SK-N-MC (cell line): Measurements from ENCODE around the gene PAQR8.

ENCODE experiments used
- DNase-seq: peaks from one replicate; pipeline ENCODE4 v3.0.0-alpha.2; 2011; ENCODE audit warnings: low read depth, low spot score
- H3K27ac ChIP-seq: fragments of 200-600 bp; sonication (generic); 2 replicates; pipeline ENCODE4 v1.5.1; 2016; ENCODE audit warnings: mixed run types
- H3K36me3 ChIP-seq: fragments of 200-600 bp; sonication (generic); 2 replicates; pipeline ENCODE4 v1.6.1; 2017; ENCODE audit warnings: antibody characterized with exemption, low read length, mixed read lengths; ENCODE audit not compliant: insufficient read depth
- H3K4me3 ChIP-seq: fragments of 200-600 bp; sonication (generic); 2 replicates; pipeline ENCODE4 v1.5.1; 2016
- H3K9ac ChIP-seq: fragments of 200-600 bp; sonication (generic); 2 replicates; pipeline ENCODE4 v1.8.0; 2017; ENCODE audit warnings: mixed run types, mixed read lengths; ENCODE audit not compliant: insufficient read length
- H3K9me3 ChIP-seq: fragments of 200-600 bp; sonication (generic); 2 replicates; pipeline ENCODE4 v1.6.1; 2017; ENCODE audit warnings: low read depth, mild to moderate bottlenecking, antibody characterized with exemption, low read length, moderate library complexity, mixed read lengths
- EZH2 ChIP-seq: fragments of 200-600 bp; sonication (generic); IDR thresholded peaks from one replicate; pipeline ENCODE4 v1.6.1; 2017; ENCODE audit warnings: antibody characterized with exemption
- FOXP2 ChIP-seq: optimal IDR thresholded peaks from 2 replicates; pipeline ENCODE3; 2011; ENCODE audit warnings: mild to moderate bottlenecking, moderate library complexity; ENCODE audit not compliant: insufficient read depth; ENCODE audit errors: extremely low read length, control extremely low read depth
- POLR2AphosphoS5 ChIP-seq: IDR thresholded peaks from 2 replicates; pipeline ENCODE4 v1.6.1; 2012; ENCODE audit warnings: mild to moderate bottlenecking, low read depth, low read length, borderline replicate concordance

Gene PAQR8

DNA sequence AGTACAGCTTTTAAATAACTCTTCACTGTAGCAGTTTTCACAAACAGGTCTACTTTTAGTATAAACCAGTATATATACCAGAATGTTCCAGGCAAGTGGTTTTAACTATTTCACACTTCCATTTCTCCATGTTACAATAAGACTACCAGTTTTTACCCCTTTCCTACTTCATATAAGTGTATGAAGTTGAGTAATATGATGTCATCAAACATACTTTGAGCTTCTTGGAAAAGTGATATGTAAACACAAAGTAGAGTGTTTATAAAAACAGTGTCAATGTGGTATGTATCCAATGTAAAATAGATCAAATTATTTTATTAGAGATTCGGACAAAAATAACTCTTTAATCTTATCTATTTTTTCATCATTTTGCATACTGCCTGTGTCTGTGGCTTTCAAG lies 2.5 kb upstream of the PAQR8 start:
- Histone ChIP-seq H3K36me3 (no peaks in the 10 kb centered on the region), H3K4me3 (no peak overlapping the region), H3K9ac (no peak overlapping the region), H3K27ac (no peak overlapping the region), H3K9me3 (no peaks in the 10 kb centered on the region)
- TF ChIP-seq FOXP2: no peak
- no peak for DNase-seq

DNA sequence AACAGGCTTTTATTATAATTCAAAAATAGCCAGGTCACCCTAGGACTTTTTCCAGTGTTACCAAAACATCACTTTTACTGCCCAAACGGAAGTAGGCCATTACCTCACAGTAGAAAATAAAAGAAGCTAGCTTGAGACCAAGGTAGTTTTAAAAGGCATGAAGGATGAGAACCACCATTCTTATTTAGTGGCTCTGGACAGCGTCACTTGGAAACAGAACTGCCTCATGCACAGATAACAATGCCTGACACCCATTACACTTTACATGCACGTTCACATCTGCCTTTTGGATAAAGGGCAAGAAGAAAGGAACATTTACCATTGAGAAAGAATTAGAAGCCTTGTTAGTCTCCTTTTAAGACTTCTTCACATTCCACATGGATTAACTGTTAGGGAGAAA lies 1.9 kb upstream of the PAQR8 start:
- Histone ChIP-seq H3K4me3 (no peak overlapping the region), H3K9ac (no peak overlapping the region), H3K36me3 (no peaks in the 10 kb centered on the region), H3K27ac (no peak overlapping the region), H3K9me3 (no peaks in the 10 kb centered on the region)
- TF ChIP-seq FOXP2 (no peak), POLR2AphosphoS5 (no peak), EZH2 (no peak)
- no peak for DNase-seq

DNA sequence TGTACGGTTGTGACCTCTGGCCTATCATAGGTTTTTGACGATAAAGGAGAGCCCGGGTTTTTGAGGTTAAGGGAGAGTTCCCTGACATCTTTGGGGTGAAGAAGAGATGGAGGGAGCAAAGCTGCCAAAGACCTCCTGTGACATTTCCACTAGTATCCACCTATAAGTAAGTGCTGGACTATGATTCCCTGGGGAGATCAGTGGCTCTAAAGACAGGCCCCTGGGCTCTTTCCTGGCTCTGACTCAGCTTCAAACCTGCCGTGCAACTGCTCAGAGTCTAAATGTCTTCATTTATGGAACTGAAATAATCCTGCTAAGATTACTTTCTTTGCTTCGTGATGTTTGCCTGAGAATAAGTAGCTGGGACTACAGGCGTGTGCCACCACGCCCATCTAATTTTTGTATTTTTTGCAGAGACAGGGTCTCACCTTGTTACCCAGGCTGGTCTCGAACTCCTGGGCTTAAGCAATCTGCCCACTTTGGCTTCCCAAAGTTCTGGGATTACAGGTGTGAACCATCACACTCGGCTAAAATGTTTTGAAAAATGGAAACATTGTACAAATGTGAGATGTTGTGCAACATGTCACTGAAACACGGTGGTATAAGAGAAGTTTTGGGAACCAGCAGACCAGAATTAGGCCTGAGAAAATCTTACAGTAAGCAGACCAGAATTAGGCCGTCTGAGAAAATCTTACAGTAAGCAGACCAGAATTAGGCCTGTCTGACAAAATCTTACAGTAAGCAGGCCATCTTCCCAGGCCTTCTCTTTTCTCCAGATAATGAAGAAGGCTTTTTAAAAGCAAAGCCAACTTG lies 1.1 kb upstream of the PAQR8 start:
- Histone ChIP-seq H3K9ac (peak overlapping the region; percentile 52), H3K4me3 (no peak overlapping the region; the same call in 1 of the 2 replicates), H3K36me3 (no peaks in the 10 kb centered on the region), H3K27ac (no peak overlapping the region), H3K9me3 (no peaks in the 10 kb centered on the region)
- no peak for DNase-seq
- TF ChIP-seq EZH2 (no peak), POLR2AphosphoS5 (no peak), FOXP2 (no peak)

DNA sequence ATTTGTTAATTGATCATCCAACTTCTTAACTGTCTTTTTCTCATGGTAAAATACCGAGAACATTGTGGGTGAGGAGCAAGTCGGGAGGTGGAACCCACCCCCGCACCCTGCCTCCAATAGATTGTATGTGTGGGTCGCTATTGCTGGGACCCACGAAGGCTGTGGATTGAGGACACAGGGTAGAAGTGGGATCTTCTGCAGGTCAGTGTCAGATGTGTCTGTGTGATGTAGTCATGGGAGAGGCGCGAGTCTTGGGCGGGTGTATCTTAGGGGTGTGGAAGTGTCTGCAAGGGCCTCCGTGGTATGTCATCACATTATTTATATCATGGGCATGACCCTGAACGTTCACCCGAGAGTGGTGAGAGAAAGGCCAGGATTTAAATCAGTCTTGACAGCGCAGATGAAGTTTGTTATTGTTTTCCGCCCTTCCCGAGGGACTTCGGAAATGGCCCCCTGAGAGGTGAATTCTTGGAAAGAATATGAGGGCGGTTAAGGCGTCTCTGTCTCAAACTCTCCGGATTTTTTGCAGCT lies 472 bp upstream of the PAQR8 start:
- DNase-seq: no peak
- H3K4me3 ChIP-seq: peak overlapping the region; percentile 92
- H3K36me3 ChIP-seq: no peaks in the 10 kb centered on the region
- no peaks in the 10 kb centered on the region for H3K9me3 ChIP-seq
- no peak; the same call in 1 of the 2 replicates for TF ChIP-seq POLR2AphosphoS5
- TF ChIP-seq FOXP2: no peak
- no peak for TF ChIP-seq EZH2
- no peak overlapping the region for H3K27ac ChIP-seq
- H3K9ac ChIP-seq: peak overlapping the region; percentile 52

DNA sequence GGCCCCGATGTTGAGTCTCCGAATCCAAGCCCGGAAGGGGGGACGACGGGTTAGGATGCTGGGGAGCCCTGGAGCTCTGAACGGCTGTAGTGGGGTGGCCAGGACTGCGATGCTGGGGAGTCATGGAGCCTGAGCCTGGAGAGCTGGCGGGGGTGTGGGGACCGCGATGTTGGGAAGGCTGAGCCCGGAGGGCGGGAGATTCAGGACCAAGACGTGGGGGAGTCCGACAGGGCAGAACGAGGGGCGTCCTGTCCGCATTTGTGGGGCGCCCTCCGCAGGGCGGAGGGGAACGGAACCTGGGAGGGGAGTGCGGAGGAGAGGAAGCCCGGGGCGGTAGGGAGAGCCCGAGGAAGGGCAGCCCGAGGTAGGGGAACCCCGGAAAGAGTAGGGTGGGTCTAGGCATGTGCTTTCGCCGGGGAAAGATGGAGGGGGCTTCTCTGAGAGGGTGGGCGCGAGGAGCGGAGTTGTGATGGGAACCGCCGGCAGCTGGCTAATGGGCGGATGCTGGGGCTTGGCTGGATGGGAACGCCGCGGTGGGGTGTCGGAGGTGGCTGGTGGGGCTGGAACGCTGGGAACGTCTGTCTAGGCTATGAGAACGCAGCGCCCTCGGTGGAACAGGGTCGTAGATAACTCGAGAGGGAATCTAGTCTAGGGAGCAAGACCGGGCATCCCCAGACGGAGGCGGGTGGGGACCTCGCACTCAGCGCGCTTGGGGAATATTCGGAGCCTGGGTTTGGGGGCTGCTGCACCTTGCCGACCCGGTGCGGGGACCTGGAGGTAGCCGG lies 684 bp downstream of the PAQR8 start:
- Histone ChIP-seq H3K9ac (peak overlapping the region; percentile 71), H3K27ac (no peak overlapping the region), H3K36me3 (no peaks in the 10 kb centered on the region), H3K9me3 (no peaks in the 10 kb centered on the region), H3K4me3 (peak overlapping the region; percentile 92)
- no peak for TF ChIP-seq EZH2
- no peak for TF ChIP-seq FOXP2
- TF ChIP-seq POLR2AphosphoS5: no peak
- no peak for DNase-seq

DNA sequence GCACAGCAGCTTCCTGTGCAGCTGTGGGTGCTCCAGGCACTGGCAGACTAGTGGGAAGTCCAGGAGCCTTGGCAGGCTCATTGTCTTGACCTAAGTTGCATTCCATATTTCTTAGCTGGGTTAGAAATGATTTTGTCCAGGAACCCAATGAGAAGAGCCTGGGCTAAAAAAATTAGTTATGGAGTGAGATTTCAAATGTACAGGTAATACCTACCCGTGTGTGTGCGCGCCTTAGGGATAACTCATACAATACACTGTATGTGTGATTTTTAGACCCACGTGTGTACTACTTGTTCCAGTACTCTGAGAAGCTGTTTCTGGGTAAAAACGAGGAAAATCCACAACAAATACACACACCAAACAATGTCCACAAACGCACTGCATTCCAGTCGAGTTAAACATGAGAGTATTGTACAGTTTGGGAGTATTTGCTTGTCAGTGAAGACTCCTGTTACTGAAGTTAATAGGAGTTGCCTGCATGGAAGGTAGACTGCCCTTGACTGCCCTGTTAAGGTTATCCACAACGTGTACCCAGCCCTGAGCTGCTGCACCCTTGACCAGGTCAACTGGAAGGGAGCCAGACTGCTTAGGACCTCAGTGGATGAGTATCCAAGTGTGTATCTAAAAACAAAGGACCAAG lies 1.4 kb downstream of the PAQR8 start:
- H3K4me3 ChIP-seq: peak overlapping the region; percentile 92
- TF ChIP-seq FOXP2 (no peak), EZH2 (no peak), POLR2AphosphoS5 (no peak)
- H3K36me3 ChIP-seq: no peaks in the 10 kb centered on the region
- H3K9me3 ChIP-seq: no peaks in the 10 kb centered on the region
- H3K27ac ChIP-seq: no peak overlapping the region
- H3K9ac ChIP-seq: no peak overlapping the region
- no peak for DNase-seq

DNA sequence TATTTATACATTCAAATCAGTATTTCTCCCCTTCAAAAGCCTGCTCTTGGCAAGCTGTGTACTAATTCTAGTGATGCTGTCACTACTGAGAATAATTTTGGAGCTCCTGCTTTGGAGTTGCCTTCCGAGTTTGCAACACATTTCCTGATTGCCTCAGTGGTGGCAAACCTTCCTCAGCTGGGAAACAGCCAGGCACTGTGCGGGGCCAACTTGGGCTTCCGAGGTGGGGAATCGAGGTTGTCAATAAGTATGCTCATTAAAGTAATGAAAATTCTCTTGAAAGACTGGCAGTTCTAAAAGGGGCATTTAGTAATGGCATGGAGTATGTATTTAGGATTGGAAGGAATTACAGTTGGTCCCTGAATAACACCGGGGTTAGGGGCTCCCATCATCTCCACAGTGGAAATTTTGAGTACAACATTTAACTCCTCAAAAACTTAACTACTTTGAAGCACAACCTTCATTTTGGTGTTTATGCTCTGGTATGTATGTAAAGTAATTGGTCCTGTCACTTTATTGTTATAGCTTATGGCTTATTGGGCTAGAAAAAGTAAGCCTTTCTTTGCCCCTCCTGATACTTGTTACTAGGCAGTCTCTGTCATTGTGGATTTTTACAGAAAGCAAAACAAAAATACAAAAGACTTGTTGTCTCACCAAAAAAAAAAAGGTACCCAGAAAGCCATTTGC lies 2.7 kb downstream of the PAQR8 start:
- Histone ChIP-seq H3K9ac (no peak overlapping the region), H3K36me3 (no peaks in the 10 kb centered on the region), H3K27ac (no peak overlapping the region), H3K9me3 (no peaks in the 10 kb centered on the region), H3K4me3 (no peak overlapping the region)
- TF ChIP-seq POLR2AphosphoS5 (no peak), EZH2 (no peak), FOXP2 (no peak)
- no peak for DNase-seq

DNA sequence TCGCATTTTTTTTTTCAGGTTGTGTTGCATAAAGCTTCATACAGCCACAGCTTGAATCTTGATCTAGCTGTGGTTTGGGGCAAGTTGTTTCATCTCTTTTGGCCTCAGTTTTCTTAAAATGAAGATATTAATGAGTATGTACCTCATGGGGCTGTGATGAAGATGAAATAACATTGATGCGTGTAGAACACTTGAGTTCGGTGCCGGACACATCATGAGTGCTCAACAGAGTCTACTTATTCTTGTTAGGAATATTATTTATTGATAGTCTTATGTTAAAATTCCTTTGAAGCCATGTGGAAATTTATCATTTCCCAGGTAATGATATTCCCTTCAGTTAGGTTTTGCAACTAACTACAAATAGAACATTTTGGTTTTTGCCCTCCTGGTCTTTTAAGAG lies 3.4 kb downstream of the PAQR8 start:
- DNase-seq: no peak
- no peak overlapping the region for H3K4me3 ChIP-seq
- no peaks in the 10 kb centered on the region for H3K36me3 ChIP-seq
- H3K9ac ChIP-seq: no peak overlapping the region
- no peak overlapping the region for H3K27ac ChIP-seq
- TF ChIP-seq EZH2 (no peak), POLR2AphosphoS5 (no peak), FOXP2 (no peak)
- no peaks in the 10 kb centered on the region for H3K9me3 ChIP-seq
